K562 (cell line): Measurements from ENCODE around the gene TESK2. TPM values are rescaled to one million over a fixed set of nuclear protein-coding genes. Genes with fewer than 3 reads are reported as not detected.

Experiments used
- CBX2 ChIP-seq: fragments of 200-600 bp; sonication (generic); IDR thresholded peaks from one replicate; pipeline ENCODE4 v1.6.1; 2012; ENCODE audit warnings: mild to moderate bottlenecking, low read length, inconsistent platforms; ENCODE audit not compliant: insufficient read depth, poor library complexity, severe bottlenecking
- DEAF1 ChIP-seq: fragments of 450-650 bp; formaldehyde crosslinking; IDR thresholded peaks from 2 replicates; pipeline ENCODE4 v1.4.0; 2020; ENCODE audit warnings: mild to moderate bottlenecking, moderate library complexity
- ELF2 ChIP-seq: fragments of 250-450 bp; sonication (Bioruptor Pico); IDR thresholded peaks from 2 replicates; pipeline ENCODE4 v1.5.0; 2021; ENCODE audit warnings: mild to moderate bottlenecking
- HDAC2 ChIP-seq: fragments of 450-650 bp; IDR thresholded peaks from 2 replicates; pipeline ENCODE4 v1.6.1; 2016; ENCODE audit warnings: mild to moderate bottlenecking
- KLF16 ChIP-seq: IDR thresholded peaks from 2 replicates; pipeline ENCODE4 v1.6.1; 2016; ENCODE audit warnings: antibody characterized with exemption
- MAFF ChIP-seq: IDR thresholded peaks from 2 replicates; pipeline ENCODE4 v1.6.1; 2012; ENCODE audit warnings: low read length, improper control_type of control experiment
- MXD1 ChIP-seq: fragments of 250-450 bp; sonication (Bioruptor Pico); IDR thresholded peaks from 2 replicates; pipeline ENCODE4 v1.8.0; 2021; ENCODE audit warnings: borderline replicate concordance, mild to moderate bottlenecking, moderate library complexity; ENCODE audit not compliant: poor library complexity, severe bottlenecking
- MYNN ChIP-seq, 2 experiments: sonication (generic); formaldehyde crosslinking in 1 of 2; IDR thresholded peaks; 2 replicates each; pipeline versions ENCODE4 v1.5.0 to v1.6.1; 2016 to 2020; ENCODE audit warnings: antibody characterized with exemption in 1 of 2, missing genetic modification reagents in 1 of 2
- NCOA1 ChIP-seq: fragments of 450-650 bp; IDR thresholded peaks from 2 replicates; pipeline ENCODE4 v1.6.1; 2016; ENCODE audit warnings: low read depth
- NEUROD1 ChIP-seq: fragments of 150-350 bp; IDR thresholded peaks from 2 replicates; pipeline ENCODE4 v1.6.1; 2014; ENCODE audit warnings: borderline replicate concordance, low read length, low read depth; ENCODE audit not compliant: partially characterized antibody
- NR2C1 ChIP-seq, 2 experiments: fragments of 450-650 bp; IDR thresholded peaks; 2 replicates each; pipeline ENCODE4 v1.6.1; 2017; ENCODE audit warnings: mild to moderate bottlenecking in 2 of 2, antibody characterized with exemption in 1 of 2, inconsistent platforms in 1 of 2, missing compliant biosample characterization in 1 of 2, missing genetic modification characterization in 1 of 2
- NR2C2 ChIP-seq, 2 experiments: fragments of 200-800 bp in 1 of 2; sonication (Bioruptor generic) in 1 of 2; sonication (generic) in 1 of 2; formaldehyde crosslinking in 1 of 2; IDR thresholded peaks; 2 replicates each; pipeline versions ENCODE4 v1.6.1 to v1.8.0; 2016 to 2022; ENCODE audit warnings: mild to moderate bottlenecking in 1 of 2, missing compliant biosample characterization in 1 of 2, missing genetic modification characterization in 1 of 2, missing genetic modification reagents in 1 of 2
- PBX2 ChIP-seq, 2 experiments: IDR thresholded peaks in 1 of 2; conservative IDR thresholded peaks in 1 of 2; 2 replicates each; pipeline ENCODE4 v1.6.1; 2016; ENCODE audit warnings: low read depth in 2 of 2, mild to moderate bottlenecking in 1 of 2, missing compliant biosample characterization in 1 of 2, missing genetic modification characterization in 1 of 2, moderate library complexity in 1 of 2
- PHF21A ChIP-seq: fragments of 450-650 bp; IDR thresholded peaks from 2 replicates; pipeline ENCODE4 v1.6.1; 2017; ENCODE audit warnings: low read depth, borderline replicate concordance
- PYGO2 ChIP-seq: fragments of 450-650 bp; IDR thresholded peaks from 2 replicates; pipeline ENCODE4 v1.6.1; 2016; ENCODE audit warnings: mild to moderate bottlenecking, missing genetic modification characterization, moderate library complexity, missing compliant biosample characterization
- TAF7 ChIP-seq: fragments of 450-650 bp; IDR thresholded peaks from 2 replicates; pipeline ENCODE4 v1.6.1; 2016; ENCODE audit warnings: missing genetic modification characterization, missing compliant biosample characterization
- ZNF23 ChIP-seq: fragments of 250-450 bp; sonication (Bioruptor Pico); IDR thresholded peaks from 2 replicates; pipeline ENCODE4 v1.4.0; 2020; ENCODE audit warnings: mild to moderate bottlenecking
- ZNF311 ChIP-seq: fragments of 250-450 bp; sonication (Bioruptor Pico); IDR thresholded peaks from 2 replicates; pipeline ENCODE4 v1.4.0; 2020; ENCODE audit warnings: mild to moderate bottlenecking, moderate library complexity
- ZNF583 ChIP-seq: fragments of 250-450 bp; sonication (Bioruptor Pico); IDR thresholded peaks from 2 replicates; pipeline ENCODE4 v1.4.0; 2020
- ZNF639 ChIP-seq, 2 experiments: fragments of 200-800 bp in 1 of 2; sonication (Bioruptor generic) in 1 of 2; sonication (generic) in 1 of 2; formaldehyde crosslinking in 1 of 2; IDR thresholded peaks in 1 of 2; conservative IDR thresholded peaks in 1 of 2; 2 replicates each; pipeline versions ENCODE4 v1.5.0 to v1.6.1; 2016 to 2020; ENCODE audit warnings: missing compliant biosample characterization in 1 of 2, missing genetic modification characterization in 1 of 2, missing genetic modification reagents in 1 of 2
- ZNF79 ChIP-seq: fragments of 250-450 bp; sonication (Bioruptor Pico); IDR thresholded peaks from 2 replicates; pipeline ENCODE4 v1.4.0; 2020; ENCODE audit warnings: low read depth, mild to moderate bottlenecking, moderate library complexity
- polyA plus RNA-seq, 8 experiments: library from polyadenylated mRNA; depleted of rRNA in 4 of 8; stranded (reverse) in 5 of 8; unstranded in 3 of 8; fragments of >200 nt; fragmentation: Nextera tagmentation in 2 of 8; fragmentation: Illumina TruSeq in 1 of 8; extraction: Ambion mirVana in 2 of 8; extraction: Trizol in 1 of 8; gene quantifications; 2 replicates each; pipeline versions ENCODE4 v1.2.1 to v1.2.3, GENCODE V29; 2011 to 2014; ENCODE audit warnings: inconsistent platforms in 1 of 8, missing spikeins in 1 of 8
- total RNA-seq, 7 experiments: library from RNA; depleted of rRNA in 6 of 7; stranded (reverse); fragments of >200 nt in 6 of 7; fragmentation: Illumina TruSeq in 2 of 7; extraction: Trizol in 2 of 7; gene quantifications; 2 replicates each; pipeline versions ENCODE4 v1.2.1 to v1.2.3, GENCODE V29; 2011 to 2021; ENCODE audit warnings: low replicate concordance in 1 of 7

The TESK2 gene
- total and polyA plus RNA-seq, 9 of the 15 experiments (the other 6 are each of a cell fraction or from before 2014, with no cell fraction given) = 1.6 to 5.3 (median 3.7) TPM

GRCh38 chr1:45444609-45445131 lies 46.3 kb downstream of the TESK2 start (continued):
- TF ChIP-seq MYNN (IDR thresholded peaks at IDR 0.05) (no peak), MYNN (CRISPR knock-in tag; IDR thresholded peaks at IDR 0.05) (no peak), TAF7 (tag) (peak; percentile 70), KLF16 (no peak), DEAF1 (CRISPR knock-in tag) (no peak), HDAC2 (no peak), ELF2 (CRISPR knock-in tag) (0 out of 2 replicates have a peak, but pooled peaks have one; percentile 32), ZNF79 (CRISPR knock-in tag) (peak; percentile 76; the same call in 1 of the 2 replicates), PYGO2 (tag) (0 out of 2 replicates have a peak, but pooled peaks have one; percentile 34), NCOA1 (no peak), PBX2 (CRISPR knock-in tag; IDR thresholded peaks at IDR 0.05; ENCODE audit: low read depth) (no peak), PBX2 (tag; conservative IDR thresholded peaks at IDR 0.05; ENCODE audit: low read depth) (peak; percentile 33; the same call in 1 of the 2 replicates), NR2C2 (CRISPR knock-in tag; IDR thresholded peaks at IDR 0.05) (no peak), NR2C2 (tag; IDR thresholded peaks at IDR 0.05) (peak; percentile 79), MAFF (no peak), ZNF311 (CRISPR knock-in tag) (peak; percentile 60; the same call in 1 of the 2 replicates), MXD1 (CRISPR knock-in tag) (no peak), ZNF23 (no peak), CBX2 (no peak), ZNF583 (CRISPR knock-in tag) (peak; percentile 54; the same call in 1 of the 2 replicates), NEUROD1 (no peak), ZNF639 (CRISPR knock-in tag; conservative IDR thresholded peaks at IDR 0.05 in 1 of 2, IDR thresholded peaks at IDR 0.05 in 1 of 2) (peak in 1 of 2 experiments; percentile 79; a peak in 2 of 4 replicates), PHF21A (no peak), NR2C1 (IDR thresholded peaks at IDR 0.05) (peak; percentile 76), NR2C1 (tag; IDR thresholded peaks at IDR 0.05) (peak; percentile 86)
